SK-N-SH (cell line): ENCODE measurements around the gene MRM1. TPM values are rescaled to one million over a fixed set of nuclear protein-coding genes. Genes with fewer than 3 reads are reported as not detected.
A peak's percentile ranks its signal among the peaks of the same experiment; 100 is the strongest.

Experiments used
- CTCF ChIA-PET: fragments of 300-600, 350-600 bp; formaldehyde crosslinking; extraction: SDS; loops from one replicate; lab custom pipeline; 2021; lab: Yijun Ruan, JAX
- POLR2A ChIA-PET: fragments of 350-600 bp; sonication (Branson Sonifier 250); formaldehyde crosslinking; extraction: SDS; loops from one replicate; lab custom pipeline; 2020; ENCODE audit warnings: antibody characterized with exemption, inconsistent platforms; lab: Yijun Ruan, JAX
- DNase-seq: peaks from one replicate; pipeline ENCODE4 v3.0.0; 2012
- H2AFZ ChIP-seq: fragments of 200-600 bp; sonication (generic); 2 replicates; pipeline ENCODE4 v1.8.1; 2016; ENCODE audit warnings: antibody characterized with exemption, mild to moderate bottlenecking, low read depth
- H3F3A ChIP-seq: fragments of 200-600 bp; sonication (generic); replicated peaks from 2 replicates; pipeline ENCODE3; 2016; ENCODE audit warnings: antibody characterized with exemption, mild to moderate bottlenecking; ENCODE audit not compliant: insufficient read depth
- H3K27ac ChIP-seq, 2 experiments: fragments of 200-500 bp in 1 of 2; fragments of 200-600 bp in 1 of 2; sonication (Bioruptor generic) in 1 of 2; sonication (generic), shearing (Covaris generic) in 1 of 2; 2 replicates each; pipeline versions ENCODE4 v1.5.1 to v1.6.1; 2014 to 2016; ENCODE audit warnings: low read depth in 2 of 2, inconsistent platforms in 1 of 2, low read length in 1 of 2, mild to moderate bottlenecking in 1 of 2, mixed read lengths in 1 of 2
- H3K27me3 ChIP-seq: fragments of 200-600 bp; sonication (generic), shearing (Covaris generic); 2 replicates; pipeline ENCODE4 v1.6.1; 2016; ENCODE audit warnings: mixed run types; ENCODE audit not compliant: insufficient read depth
- H3K36me3 ChIP-seq, 2 experiments: fragments of 200-500 bp in 1 of 2; fragments of 200-600 bp in 1 of 2; sonication (Bioruptor generic) in 1 of 2; sonication (generic) in 1 of 2; replicated peaks in 1 of 2; 2 replicates each; pipeline versions ENCODE3 to v1.5.1; 2014 to 2016; ENCODE audit warnings: low read length in 1 of 2, mild to moderate bottlenecking in 1 of 2; ENCODE audit not compliant: insufficient read depth in 2 of 2, control insufficient read depth in 1 of 2
- H3K4me1 ChIP-seq, 2 experiments: fragments of 200-500 bp in 1 of 2; fragments of 200-600 bp in 1 of 2; sonication (Bioruptor generic) in 1 of 2; sonication (generic), shearing (Covaris generic) in 1 of 2; 2 replicates each; pipeline versions ENCODE4 v1.5.1 to v1.6.1; 2014 to 2016; ENCODE audit warnings: low read depth in 1 of 2, low read length in 1 of 2, mixed run types in 1 of 2; ENCODE audit not compliant: insufficient read depth in 2 of 2, control insufficient read depth in 1 of 2
- H3K4me2 ChIP-seq: fragments of 200-600 bp; sonication (generic), shearing (Covaris generic); 2 replicates; pipeline ENCODE4 v1.6.1; 2017; ENCODE audit warnings: mixed run types
- H3K4me3 ChIP-seq, 2 experiments: fragments of 200-500 bp in 1 of 2; fragments of 200-600 bp in 1 of 2; sonication (Bioruptor generic) in 1 of 2; sonication (generic), shearing (Covaris generic) in 1 of 2; 2 replicates each; pipeline versions ENCODE4 v1.5.1 to v1.8.1; 2014 to 2016; ENCODE audit warnings: low read depth in 2 of 2, inconsistent platforms in 1 of 2, low read length in 1 of 2, mild to moderate bottlenecking in 1 of 2, mixed read lengths in 1 of 2, moderate library complexity in 1 of 2
- H3K79me2 ChIP-seq: fragments of 200-600 bp; sonication (generic); 2 replicates; pipeline ENCODE4 v1.8.1; 2017; ENCODE audit warnings: mild to moderate bottlenecking; ENCODE audit not compliant: insufficient read depth
- H3K9ac ChIP-seq: fragments of 200-600 bp; sonication (generic); 2 replicates; pipeline ENCODE4 v1.6.1; 2017; ENCODE audit warnings: mixed run types
- H3K9me2 ChIP-seq: fragments of 200-600 bp; sonication (generic); 2 replicates; pipeline ENCODE4 v1.6.1; 2017; ENCODE audit warnings: mixed run types
- H3K9me3 ChIP-seq: fragments of 200-600 bp; sonication (generic); 2 replicates; pipeline ENCODE4 v1.6.1; 2017; ENCODE audit warnings: mixed run types, mild to moderate bottlenecking, moderate library complexity
- H4K20me1 ChIP-seq: fragments of 200-600 bp; sonication (generic); 2 replicates; pipeline ENCODE4 v1.6.1; 2017; ENCODE audit warnings: mild to moderate bottlenecking, mixed run types; ENCODE audit not compliant: insufficient read depth
- EP300 ChIP-seq, 2 experiments: IDR thresholded peaks; 2 replicates each; pipeline versions ENCODE4 v1.4.0 to v1.6.1; 2012; ENCODE audit warnings: borderline replicate concordance in 1 of 2, low read depth in 1 of 2, low read length in 1 of 2
- EZH2phosphoT487 ChIP-seq: fragments of 200-600 bp; sonication (generic); IDR thresholded peaks from 2 replicates; pipeline ENCODE4 v1.6.1; 2017; ENCODE audit warnings: low read depth, mixed run types, mild to moderate bottlenecking, antibody characterized with exemption, moderate library complexity, borderline replicate concordance
- GABPA ChIP-seq: IDR thresholded peaks from 2 replicates; pipeline ENCODE4 v1.4.0; 2012; ENCODE audit warnings: low read depth, mild to moderate bottlenecking
- GATA2 ChIP-seq: sonication (generic); formaldehyde crosslinking; IDR thresholded peaks from 2 replicates; pipeline ENCODE4 v1.5.0; 2020; ENCODE audit warnings: mild to moderate bottlenecking, missing genetic modification reagents
- IRF3 ChIP-seq: fragments of 150-350 bp; IDR thresholded peaks from 2 replicates; pipeline ENCODE4 v1.6.1; 2016; ENCODE audit warnings: mild to moderate bottlenecking, low read depth, low read length
- JUND ChIP-seq: IDR thresholded peaks from 2 replicates; pipeline ENCODE4 v1.4.0; 2012
- MAX ChIP-seq: IDR thresholded peaks from 2 replicates; pipeline ENCODE4 v1.4.0; 2012; ENCODE audit warnings: low read depth
- MEF2A ChIP-seq: IDR thresholded peaks from 2 replicates; pipeline ENCODE4 v1.4.0; 2012; ENCODE audit warnings: low read depth, borderline replicate concordance
- NFIC ChIP-seq: IDR thresholded peaks from 2 replicates; pipeline ENCODE4 v1.4.0; 2012; ENCODE audit warnings: borderline replicate concordance
- NRF1 ChIP-seq: IDR thresholded peaks from 2 replicates; pipeline ENCODE4 v1.6.1; 2012; ENCODE audit warnings: low read depth, mild to moderate bottlenecking, low read length
- PBX3 ChIP-seq: IDR thresholded peaks from 2 replicates; pipeline ENCODE4; 2012
- RAD21 ChIP-seq: IDR thresholded peaks from 2 replicates; pipeline ENCODE4 v1.6.1; 2012; ENCODE audit warnings: mild to moderate bottlenecking, low read length
- REST ChIP-seq: IDR thresholded peaks from 2 replicates; pipeline ENCODE4 v1.6.1; 2012; ENCODE audit warnings: mild to moderate bottlenecking, low read depth, low read length, moderate library complexity
- RXRA ChIP-seq: IDR thresholded peaks from 2 replicates; pipeline ENCODE4 v1.4.0; 2012; ENCODE audit warnings: low read depth, mild to moderate bottlenecking, borderline replicate concordance
- SIN3A ChIP-seq: IDR thresholded peaks from 2 replicates; pipeline ENCODE4 v1.6.1; 2012; ENCODE audit warnings: low read depth, mild to moderate bottlenecking, low read length, moderate library complexity, borderline replicate concordance
- TAF1 ChIP-seq: IDR thresholded peaks from 2 replicates; pipeline ENCODE4 v1.6.1; 2012; ENCODE audit warnings: low read depth, mild to moderate bottlenecking, low read length, moderate library complexity, borderline replicate concordance
- TCF12 ChIP-seq: IDR thresholded peaks from 2 replicates; pipeline ENCODE4 v1.4.0; 2012
- USF1 ChIP-seq: IDR thresholded peaks from 2 replicates; pipeline ENCODE4 v1.4.0; 2012; ENCODE audit warnings: low read depth, borderline replicate concordance
- whole genome bisulfite sequencing: methylation state at CpG from one replicate; pipeline ENCODE4 v1.1.6; 2017; ENCODE audit warnings: low lambda C conversion rate; 5-methylcytosine and 5-hydroxymethylcytosine counted together
- polyA plus RNA-seq, 3 experiments: library from polyadenylated mRNA; depleted of rRNA; stranded (reverse); fragments of >200 nt; gene quantifications; 2 replicates each; pipeline ENCODE4 v1.2.3, GENCODE V29; 2012

MRM1 gene
- polyA plus RNA-seq, 1 of the 3 experiments (the other 2 are of a cell fraction): 9.8 TPM

- no peaks in the 10 kb centered on the region for H3K9me2 ChIP-seq
- H4K20me1 ChIP-seq: no peaks in the 10 kb centered on the region
- H3K27ac ChIP-seq: no peak overlapping the region
- H3K27me3 ChIP-seq: peaks cover 40% of the 10 kb centered on the region
- no peaks in the 10 kb centered on the region for H3K79me2 ChIP-seq
- no peak overlapping the region for H2AFZ ChIP-seq
- no peaks in the 10 kb centered on the region for H3K36me3 ChIP-seq
- TF ChIP-seq TAF1: no peak
- TF ChIP-seq NFIC: no peak
- no peak for TF ChIP-seq PBX3
- no peak for TF ChIP-seq REST
- no peak for TF ChIP-seq MAX
- no peak for TF ChIP-seq SIN3A
- TF ChIP-seq TCF12: no peak
- TF ChIP-seq RAD21: no peak
- TF ChIP-seq EZH2phosphoT487: no peak
- no peak for TF ChIP-seq RXRA
- TF ChIP-seq MEF2A: no peak
- no peak for TF ChIP-seq IRF3
- no peak for TF ChIP-seq NRF1
- no peak for TF ChIP-seq USF1
- no peak for TF ChIP-seq EP300 (IDR thresholded peaks at IDR 0.05; ENCODE audit: borderline replicate concordance in 1 of 2, low read depth in 1 of 2, low read length in 1 of 2)
- no peak for TF ChIP-seq JUND
- TF ChIP-seq GATA2 (CRISPR knock-in tag): no peak
- TF ChIP-seq GABPA: no peak
- TF ChIP-seq, all 33 proteins: peak for 0
- DNase-seq: no peak
- POLR2A ChIA-PET: no interaction called here
- H3K4me1 ChIP-seq: peaks cover 0 to 2% of the 10 kb centered on the region in 2 experiments; a peak in 1 of 4 replicates
- H3K4me2 ChIP-seq: peak overlapping the region; percentile 74
- H3K9ac ChIP-seq: no peak overlapping the region
- peak overlapping the region in 1 of 2 experiments; percentile 37; a peak in 3 of 4 replicates for H3K4me3 ChIP-seq
- H3F3A ChIP-seq: no peaks in the 10 kb centered on the region
- no peaks in the 10 kb centered on the region for H3K9me3 ChIP-seq
- 72% methylated on average over 31 of the region's 43 CpGs for WGBS
- CTCF ChIA-PET: interaction anchor here (0.9 to 1.0 kb wide), 3 partner anchors 12 to 406 kb away, joined by 3 to 5 read pairs (median 3); no protein-coding TSS in a partner anchor
These were observed 40.0 kb downstream of the MRM1 start for GRCh38 chr17:36641331-36641876.
